GM18867 (cell line): ENCODE results near the gene GPRC5A.

ENCODE experiments used
- ATAC-seq: cut with Tn5 transposase; IDR thresholded peaks from one replicate; pipeline ENCODE4 v1.9.1; 2021; ENCODE audit warnings: mild to moderate bottlenecking, moderate library complexity; ENCODE audit not compliant: unreplicated experiment

GPRC5A gene

DNA sequence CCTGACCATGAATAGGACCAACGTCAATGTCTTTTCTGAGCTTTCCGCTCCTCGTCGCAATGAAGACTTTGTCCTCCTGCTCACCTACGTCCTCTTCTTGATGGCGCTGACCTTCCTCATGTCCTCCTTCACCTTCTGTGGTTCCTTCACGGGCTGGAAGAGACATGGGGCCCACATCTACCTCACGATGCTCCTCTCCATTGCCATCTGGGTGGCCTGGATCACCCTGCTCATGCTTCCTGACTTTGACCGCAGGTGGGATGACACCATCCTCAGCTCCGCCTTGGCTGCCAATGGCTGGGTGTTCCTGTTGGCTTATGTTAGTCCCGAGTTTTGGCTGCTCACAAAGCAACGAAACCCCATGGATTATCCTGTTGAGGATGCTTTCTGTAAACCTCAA lies 17.3 kb downstream of the GPRC5A start:
- no peak for ATAC-seq

DNA sequence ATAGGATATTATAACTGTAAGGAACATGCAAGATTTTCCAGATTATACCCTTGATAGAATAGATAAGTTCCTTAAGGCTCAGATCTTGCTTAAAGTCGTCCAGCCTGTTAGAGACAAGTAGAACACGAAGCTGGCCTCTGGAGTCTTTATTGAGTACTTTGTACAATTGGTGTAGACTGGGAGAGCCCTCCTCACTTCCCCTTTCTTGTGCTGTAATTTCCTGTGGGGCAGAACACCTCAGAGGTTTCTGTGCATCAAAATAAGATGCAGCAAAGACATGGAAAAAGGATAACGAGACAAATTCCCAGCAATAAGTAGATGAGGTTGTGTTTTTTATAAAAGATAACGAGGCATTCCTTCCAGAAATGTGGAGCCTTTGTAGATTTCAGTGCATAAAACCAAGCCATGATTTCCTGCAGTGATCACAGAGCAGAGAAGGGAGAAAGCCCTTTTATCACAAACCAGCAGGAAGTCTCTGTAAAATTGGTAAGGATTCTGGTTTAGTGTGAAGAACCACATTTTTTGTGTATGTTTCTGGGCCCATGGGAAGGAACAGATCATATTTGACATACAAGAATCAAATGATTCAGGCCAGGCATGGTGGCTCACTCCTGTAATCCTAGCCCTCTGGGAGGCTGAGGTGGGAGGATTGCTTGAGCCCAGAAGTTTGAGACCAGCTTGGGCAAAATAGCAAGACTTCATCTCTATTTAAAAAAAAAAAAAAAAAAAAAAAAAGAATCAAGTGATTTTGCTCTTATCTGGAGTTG lies 18.0 kb downstream of the GPRC5A start:
- ATAC-seq = peak; percentile 69

DNA sequence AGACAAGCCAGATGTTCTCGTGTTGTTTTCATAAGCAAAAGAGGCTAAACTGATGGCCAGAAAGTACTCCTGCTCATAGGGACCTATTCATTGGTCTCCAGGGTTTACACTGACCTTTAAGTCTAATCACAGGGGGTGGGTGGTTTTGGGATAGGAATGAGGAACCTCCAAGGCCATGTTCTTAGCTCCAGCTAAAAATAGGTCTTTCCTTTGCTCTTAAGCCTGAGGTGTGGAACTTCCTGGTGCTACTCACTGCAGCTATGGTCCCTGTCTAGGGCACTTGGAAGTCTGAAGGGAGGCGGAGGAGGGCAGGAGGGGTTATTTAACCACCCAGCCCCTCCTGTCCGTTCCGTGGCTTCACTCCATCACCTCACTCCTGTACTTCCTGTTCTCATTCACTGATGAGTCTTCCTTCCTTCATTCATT lies 18.6 kb downstream of the GPRC5A start:
- no peak for ATAC-seq

DNA sequence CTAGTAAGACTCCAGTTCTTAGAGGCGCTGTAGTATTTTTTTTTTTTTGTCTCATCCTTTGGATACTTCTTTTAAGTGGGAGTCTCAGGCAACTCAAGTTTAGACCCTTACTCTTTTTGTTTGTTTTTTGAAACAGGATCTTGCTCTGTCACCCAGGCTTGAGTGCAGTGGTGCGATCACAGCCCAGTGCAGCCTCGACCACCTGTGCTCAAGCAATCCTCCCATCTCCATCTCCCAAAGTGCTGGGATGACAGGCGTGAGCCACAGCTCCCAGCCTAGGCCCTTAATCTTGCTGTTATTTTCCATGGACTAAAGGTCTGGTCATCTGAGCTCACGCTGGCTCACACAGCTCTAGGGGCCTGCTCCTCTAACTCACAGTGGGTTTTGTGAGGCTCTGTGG lies 21.3 kb downstream of the GPRC5A start:
- no peak for ATAC-seq

DNA sequence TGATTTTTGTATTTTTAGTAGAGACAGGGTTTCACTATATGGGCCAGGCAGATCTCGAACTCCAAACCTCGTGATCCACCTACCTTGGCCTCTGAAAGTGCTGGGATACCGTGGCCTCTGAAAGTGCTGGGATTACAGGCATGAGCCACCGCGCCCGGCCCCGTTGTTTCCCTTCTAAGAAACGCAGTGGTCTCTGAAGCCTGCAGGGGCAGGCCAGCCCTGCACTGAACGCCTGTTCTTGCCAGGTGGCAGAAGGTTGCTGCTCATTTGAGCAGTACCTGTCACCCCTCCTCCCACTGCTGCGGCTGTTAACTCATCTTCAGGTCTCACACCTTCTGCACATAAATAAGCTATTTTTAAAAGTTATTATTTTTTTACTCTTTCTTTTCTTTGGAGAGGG lies 24.3 kb downstream of the GPRC5A start:
- ATAC-seq = no peak

DNA sequence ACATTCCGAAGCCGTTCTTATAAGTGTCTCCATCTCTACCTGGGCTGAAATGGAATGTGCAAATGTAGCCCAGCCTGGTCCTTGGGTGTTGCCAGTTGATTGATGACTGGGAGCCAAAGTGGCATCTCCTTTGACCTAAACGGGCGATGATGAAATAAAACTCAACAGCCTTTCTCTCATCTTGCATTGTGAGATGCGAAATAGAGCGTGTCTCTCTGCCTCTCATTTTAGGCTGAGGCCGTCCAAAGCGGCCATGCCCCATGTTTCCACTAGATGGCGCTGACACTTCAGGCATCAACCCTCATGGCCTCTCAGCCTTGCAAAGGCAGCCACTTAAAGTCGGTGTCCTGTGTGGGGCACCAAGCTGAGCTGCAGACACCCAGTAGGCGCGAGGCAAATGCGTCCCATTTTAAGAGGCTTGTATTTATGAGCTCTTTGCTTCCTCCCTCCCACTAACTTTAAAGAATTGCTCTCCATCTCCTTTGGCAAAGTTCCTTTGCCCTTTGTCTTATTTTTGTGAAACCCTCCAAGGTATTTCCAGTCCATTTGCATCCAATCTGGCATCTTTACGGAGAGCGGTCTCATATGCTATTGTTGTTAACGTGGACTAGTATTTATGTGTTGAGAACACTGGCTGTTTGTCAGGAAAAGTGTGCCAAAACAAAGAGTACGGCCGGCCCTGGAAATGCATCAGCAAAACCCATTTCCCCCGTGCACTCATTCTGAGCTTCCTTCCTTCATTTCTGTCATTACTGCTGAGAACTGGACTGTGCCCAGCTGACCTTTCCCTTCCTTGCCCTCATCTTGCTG lies 25.0 kb downstream of the GPRC5A start:
- ATAC-seq = peak; percentile 95

DNA sequence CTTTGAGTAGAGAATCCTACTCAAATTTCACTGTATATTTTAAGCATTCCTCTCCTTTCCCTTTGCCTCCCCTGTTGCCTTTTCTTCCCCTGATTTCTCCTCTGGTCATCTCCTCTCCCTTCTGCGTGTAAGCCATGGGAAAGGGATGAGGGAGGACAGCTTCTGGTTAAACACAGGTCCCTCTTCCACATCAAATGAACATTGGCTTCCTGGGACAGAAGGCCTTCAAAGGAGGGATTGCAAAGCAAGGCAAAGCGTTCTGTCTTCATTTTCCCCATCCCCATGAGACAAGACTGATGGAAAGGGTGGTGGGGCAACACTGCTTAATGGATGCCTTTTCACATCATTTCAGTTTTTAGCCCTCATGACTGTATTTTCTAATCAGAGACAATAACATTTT lies 26.2 kb downstream of the GPRC5A start:
- ATAC-seq = no peak

DNA sequence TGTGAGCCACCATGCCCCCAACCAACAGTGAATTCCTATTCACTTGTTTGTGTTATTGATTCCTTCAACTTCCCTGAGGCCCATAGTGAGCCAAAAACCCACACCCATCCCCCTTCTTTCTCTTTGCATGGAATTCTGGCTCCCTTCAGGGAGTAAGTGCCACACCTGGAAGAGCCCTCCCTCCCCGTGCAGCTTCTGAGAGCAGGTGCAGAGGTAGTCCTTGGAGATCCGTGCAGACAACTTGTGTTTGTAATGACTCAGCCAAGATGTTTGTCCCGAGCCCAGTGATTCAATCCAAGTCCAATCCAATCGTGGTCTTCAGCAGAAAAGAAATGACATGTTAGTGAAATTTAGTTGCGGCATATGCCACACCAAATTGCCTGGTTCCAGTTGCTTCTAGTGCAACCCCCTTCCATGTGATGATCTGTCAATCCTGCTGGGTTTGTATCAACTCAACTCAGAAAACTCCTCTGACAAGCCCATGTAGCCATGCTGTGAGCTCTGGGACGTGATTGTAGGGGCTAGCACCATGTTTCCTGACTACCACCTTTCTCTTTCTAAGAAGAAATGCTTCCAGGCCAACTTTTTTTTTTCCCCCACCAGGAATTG lies 27.5 kb downstream of the GPRC5A start:
- ATAC-seq = no peak

DNA sequence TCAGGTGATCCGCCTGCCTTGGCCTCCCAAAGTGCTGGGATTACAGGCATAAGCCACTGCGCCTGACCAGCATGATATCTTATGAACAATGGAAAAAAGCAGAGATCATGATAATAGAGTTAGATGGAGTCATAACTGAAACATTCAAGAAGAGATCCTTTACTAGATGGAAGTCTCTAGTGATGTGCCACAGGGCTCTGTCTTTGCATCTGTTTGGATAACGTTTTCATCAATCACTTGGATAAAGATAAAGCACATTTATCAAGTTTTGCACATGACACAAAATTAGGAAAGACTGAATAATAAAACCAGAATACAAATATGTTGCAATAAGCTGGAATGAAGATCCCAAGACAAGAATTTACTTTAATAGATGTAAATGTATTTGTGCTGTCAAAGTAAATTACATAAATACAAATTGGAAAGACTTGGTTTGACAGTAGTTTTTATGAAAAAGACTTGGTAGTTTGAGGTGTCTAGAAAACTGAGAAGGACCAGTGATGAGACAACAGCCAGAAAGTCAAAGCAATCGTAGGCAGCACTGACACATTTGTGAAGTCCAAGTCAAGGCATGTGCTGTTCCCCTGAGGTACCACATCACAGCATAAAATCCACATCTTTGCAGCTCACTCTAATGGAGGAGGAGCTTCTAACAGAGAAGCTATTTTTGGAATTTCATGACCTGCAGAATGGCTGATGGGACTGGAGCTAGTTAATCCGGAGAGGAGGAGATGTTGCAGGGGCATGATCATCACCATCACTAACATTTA lies 28.5 kb downstream of the GPRC5A start:
- ATAC-seq = no peak

DNA sequence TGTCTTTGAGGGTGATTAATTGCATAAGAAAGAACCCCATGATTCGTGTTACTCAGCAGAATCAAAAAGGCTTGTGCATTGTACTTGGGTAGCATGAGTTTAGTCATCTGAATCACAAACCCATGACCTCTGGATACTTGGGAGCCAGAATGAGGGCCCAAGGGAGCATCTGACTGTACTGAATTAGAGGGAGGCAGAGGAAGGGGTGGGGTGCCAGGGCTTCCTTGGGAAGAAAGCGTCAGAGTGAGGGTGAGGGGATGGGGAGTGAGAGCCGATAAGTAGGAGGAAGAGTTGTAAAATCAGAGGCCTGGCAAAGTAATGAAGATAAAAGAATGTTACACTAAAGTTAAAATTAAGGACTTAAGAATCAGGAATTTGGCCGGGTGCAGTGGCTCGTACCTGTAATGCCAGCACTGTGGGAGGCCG lies 30.8 kb downstream of the GPRC5A start:
- no peak for ATAC-seq

DNA sequence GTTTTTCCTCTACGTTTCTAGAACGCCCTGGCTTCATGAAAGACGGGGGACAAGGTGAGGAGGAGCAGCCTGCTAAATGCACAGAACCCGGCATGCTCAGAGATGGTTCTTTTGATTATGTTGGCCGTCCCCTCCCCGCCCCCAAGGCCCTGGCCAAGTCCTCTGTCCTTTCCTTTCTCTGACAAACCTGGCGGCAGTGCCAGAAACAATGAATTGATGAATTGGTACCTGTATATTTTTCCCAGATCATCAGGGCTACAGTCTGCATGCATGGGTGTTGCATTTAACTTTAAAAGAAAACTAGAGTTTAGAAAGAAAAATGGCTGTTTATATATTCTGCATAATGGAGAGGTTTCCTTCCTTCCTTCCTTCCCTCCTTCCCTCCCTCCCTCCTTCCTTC lies 31.6 kb downstream of the GPRC5A start:
- ATAC-seq = no peak

DNA sequence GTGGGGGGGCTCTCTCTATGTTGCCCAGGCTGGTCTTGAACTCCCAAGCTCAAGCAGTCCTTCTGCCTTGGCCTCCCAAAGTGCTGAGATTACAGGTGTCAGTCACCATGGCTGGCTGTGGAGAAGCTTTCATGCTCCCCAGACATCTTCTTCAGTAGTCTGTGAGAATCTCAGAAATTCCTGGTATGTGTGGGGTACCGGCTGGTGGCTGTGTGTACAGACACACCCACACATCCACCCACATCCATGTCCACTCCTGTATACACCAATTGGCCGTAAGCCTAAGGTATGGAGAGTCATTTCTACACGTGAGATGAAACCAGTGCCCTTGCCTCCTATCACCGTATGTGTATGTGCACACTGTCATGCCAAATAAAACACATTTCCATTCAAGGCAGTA lies 32.8 kb downstream of the GPRC5A start:
- no peak for ATAC-seq

DNA sequence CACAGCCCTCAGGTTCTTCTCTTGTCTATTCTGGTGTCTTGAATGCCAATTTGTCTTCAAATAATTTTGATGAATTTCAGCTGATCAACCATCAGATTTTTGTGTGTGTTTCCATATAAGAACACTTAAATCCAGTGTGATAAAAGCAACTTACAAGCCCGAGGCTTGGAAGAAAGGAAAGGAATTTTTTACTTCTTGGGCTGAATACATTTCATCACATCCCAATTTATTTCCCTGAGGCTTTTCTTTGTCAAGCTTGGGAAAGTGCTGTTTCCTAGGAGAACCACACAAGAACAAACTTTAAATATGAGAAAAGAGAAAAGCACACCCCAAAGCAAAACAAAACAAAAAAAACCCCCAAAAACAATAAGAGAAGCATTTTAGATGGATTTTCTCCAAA lies 34.0 kb downstream of the GPRC5A start:
- ATAC-seq = no peak

DNA sequence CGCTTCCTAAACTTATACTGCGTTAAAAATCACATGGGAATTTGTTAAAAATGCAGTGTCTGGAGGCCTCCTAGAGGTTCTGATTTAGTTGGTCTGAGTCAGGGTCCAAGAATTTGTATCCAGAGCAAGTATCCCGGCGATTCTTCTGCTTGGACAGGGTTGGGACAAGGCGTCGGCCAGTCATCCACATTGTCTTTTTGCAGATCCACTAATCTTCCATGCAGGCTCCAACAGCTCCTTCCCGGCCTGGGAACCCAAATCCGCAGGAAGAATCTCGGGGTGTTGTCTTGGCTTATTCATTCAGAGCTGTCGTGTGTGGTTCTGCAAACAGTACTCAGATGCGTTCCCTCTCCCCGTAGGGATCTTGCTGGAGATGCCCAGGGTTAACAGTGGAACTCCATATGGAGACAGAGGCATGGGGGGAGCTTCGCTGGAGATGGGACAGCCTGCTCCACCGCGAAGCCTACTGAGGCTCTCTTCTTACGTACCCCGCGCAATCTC lies 35.3 kb downstream of the GPRC5A start:
- ATAC-seq = no peak

DNA sequence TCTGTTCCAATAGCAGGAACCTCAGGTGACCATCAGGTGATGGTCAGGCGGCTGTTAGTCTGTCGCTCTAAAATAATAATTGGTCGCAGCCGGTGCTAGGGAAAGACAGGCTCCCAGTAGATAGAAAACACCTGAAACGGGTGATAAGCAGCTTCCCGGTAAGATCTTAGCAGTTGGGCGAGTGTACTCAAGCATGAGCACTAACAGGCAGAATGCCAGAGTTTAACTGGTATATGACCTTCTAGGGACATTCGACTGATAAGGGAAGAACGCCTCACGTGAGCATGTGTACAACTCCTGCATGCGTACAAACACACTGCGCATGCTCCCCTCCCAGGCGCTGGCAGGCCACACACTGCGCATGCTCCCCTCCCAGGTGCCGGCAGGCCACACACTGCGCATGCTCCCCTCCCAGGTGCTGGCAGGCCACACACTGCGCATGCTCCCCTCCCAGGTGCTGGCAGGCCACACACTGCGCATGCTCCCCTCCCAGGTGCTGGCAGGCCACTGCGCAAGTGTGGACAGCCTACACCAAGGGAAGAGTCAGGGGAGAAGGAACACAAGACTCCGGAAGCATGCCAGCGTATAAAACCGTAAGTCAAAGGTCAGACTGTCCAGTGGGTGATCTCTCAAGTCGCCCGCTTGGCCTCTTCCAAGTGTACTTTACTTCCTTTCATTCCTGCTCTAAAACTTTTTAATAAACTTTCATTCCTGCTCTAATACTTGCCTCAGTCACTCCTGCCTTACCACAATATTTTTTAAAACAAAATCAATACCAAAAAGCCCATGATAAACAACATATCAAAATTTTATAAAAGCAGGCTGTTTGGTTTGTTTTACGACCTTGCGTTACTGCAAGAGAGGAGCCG lies 36.1 kb downstream of the GPRC5A start:
- ATAC-seq = no peak

DNA sequence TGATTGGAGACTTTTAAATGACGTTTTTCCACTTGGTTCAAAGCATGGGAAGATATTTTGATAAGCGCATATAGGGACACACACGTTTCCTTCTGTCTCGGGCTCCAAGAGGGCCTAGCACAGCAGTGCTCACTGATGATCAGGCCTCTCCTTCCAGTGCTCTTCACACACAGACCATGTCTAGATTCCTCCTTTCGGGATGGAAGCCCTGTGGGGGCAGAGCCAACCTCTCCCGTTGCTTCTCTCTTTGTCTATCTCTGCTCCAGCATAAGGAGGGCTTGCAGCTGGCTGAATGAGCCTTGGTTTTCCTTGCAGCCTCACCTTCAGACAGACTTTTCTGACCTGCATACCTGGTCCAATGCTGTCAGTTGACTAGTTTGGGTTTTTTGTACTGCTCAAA lies 38.3 kb downstream of the GPRC5A start:
- no peak for ATAC-seq

DNA sequence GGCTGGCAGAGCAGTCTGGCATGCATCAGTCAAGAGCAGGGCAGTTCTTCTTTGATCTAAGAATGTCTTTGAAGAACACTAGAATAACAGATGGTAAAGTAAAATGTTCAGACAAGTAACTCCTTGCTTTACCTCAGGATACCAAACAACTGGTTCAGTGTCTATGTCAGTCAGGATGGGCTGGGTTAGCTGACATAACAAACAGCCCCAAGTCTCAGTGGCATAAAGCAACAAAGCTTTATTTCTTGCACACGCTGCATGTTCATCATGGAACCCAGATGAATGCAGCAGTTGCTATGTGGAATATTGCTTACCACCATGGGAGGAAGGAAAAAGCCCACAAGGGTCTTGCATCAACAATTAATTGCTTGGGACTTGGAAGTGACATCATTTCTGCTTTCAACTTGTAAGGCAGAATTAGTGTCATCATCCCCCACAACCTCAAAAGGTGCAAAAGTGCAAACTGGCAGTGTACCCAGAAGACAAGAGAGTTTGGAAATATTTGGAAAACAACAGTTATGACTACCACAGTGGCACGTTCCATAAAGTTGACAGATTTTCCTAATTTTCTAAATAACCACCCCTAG lies 39.4 kb downstream of the GPRC5A start:
- no peak for ATAC-seq

DNA sequence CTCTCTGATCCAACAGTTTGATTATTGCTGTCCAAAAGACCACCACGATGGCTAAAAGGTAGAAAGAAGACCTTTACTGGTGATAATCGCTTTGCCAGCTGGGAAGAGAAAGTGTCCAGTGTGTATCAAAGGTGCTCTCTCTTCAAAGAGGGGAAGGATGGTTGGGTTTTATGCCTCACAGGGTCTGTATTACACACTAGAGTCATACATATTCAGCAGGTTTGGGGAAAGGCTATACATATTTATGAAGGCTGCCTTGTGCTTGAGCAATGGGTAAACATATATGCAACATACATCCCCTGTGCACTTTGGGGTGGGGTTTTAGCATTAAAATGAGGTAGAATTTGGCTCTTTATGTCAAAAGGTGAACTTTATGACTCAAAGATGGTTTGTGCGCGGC lies 42.4 kb downstream of the GPRC5A start:
- ATAC-seq = no peak

DNA sequence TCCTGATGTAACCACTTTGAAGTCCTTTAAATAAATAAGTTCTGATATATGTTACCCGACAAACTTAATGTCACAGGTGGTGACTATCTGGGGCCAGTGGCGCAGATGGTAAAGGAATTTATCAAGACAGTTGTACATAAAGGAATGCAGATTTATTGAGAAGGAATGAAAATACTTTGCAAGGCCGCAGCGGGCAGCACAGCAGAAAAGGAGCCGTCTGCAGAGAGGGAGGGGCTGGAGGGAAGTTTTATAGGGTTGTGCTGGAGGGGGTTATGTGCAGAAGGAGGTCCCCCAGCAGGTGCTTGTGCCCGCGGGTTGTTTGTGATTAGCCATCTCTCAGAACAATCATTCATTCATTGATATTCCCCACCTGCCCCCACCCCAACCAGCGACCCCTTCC lies 43.2 kb downstream of the GPRC5A start:
- ATAC-seq = no peak
